Activated B cell treated with CpG ODN at 0.5 μM for 24 hours (primary cell): ENCODE results near the gene TNNT2. TPM values are rescaled to one million over a fixed set of nuclear protein-coding genes. Genes with fewer than 3 reads are reported as not detected.

ENCODE experiments used
- ATAC-seq: fragments of 200-7000 bp; cut with Tn5 transposase; one replicate; pipeline ENCODE4 v1.10.0; 2021; ENCODE audit warnings: low read depth, mild to moderate bottlenecking, moderate library complexity
- CTCF ChIA-PET: fragments of 350-600 bp; sonication (Branson Sonifier 250); formaldehyde crosslinking; loops from one replicate; lab custom pipeline; 2021; ENCODE audit warnings: antibody characterized with exemption; lab: Charles Lee
- POLR2A ChIA-PET: fragments of 350-600 bp; sonication (Branson Sonifier 250); formaldehyde crosslinking; loops from one replicate; lab custom pipeline; 2021; ENCODE audit warnings: antibody characterized with exemption; lab: Charles Lee
- DNase-seq: peaks from one replicate; pipeline ENCODE4 v3.0.0; 2022
- H3K27ac Mint-ChIP-seq: one replicate; pipeline ENCODE4 v1.8.0; 2020; ENCODE audit warnings: mixed read lengths
- H3K27me3 Mint-ChIP-seq: one replicate; pipeline ENCODE4 v1.8.0; 2021; ENCODE audit warnings: mixed read lengths
- H3K36me3 Mint-ChIP-seq: one replicate; pipeline ENCODE4 v1.8.0; 2021; ENCODE audit warnings: low read depth, mixed read lengths
- H3K4me1 Mint-ChIP-seq: one replicate; pipeline ENCODE4 v1.8.0; 2021; ENCODE audit warnings: mixed read lengths
- H3K4me3 Mint-ChIP-seq: one replicate; pipeline ENCODE4 v1.8.0; 2020; ENCODE audit warnings: mild to moderate bottlenecking, mixed read lengths
- H3K9me3 Mint-ChIP-seq: one replicate; pipeline ENCODE4 v1.8.0; 2020; ENCODE audit warnings: mixed read lengths
- CTCF ChIP-seq: fragments of 200-600 bp; IDR thresholded peaks from one replicate; pipeline ENCODE4 v1.8.0; 2022; ENCODE audit warnings: antibody characterized with exemption, mild to moderate bottlenecking
- intact Hi-C: fragments of 100-400 bp; cut with micrococcal nuclease; formaldehyde crosslinking; loops from one replicate; pipeline ENCODE4 v1.15.1; 2024
- total RNA-seq: library from RNA; stranded (reverse); gene quantifications from 2 replicates; pipeline ENCODE4 v1.2.3, GENCODE V29; 2022

Gene TNNT2
- total RNA-seq = not detected in 2 replicates

- no peaks in the 10 kb centered on the region for H3K36me3 Mint-ChIP-seq
- ATAC-seq (no peak), DNase-seq (no peak)
- TF ChIP-seq CTCF = no peak
- no peaks in the 10 kb centered on the region for H3K4me1 Mint-ChIP-seq
- H3K27me3 Mint-ChIP-seq = peaks cover 7% of the 10 kb centered on the region
- intact Hi-C loops = no loop called here
- no peak within 1 kb of the TSS for H3K4me3 Mint-ChIP-seq
- H3K27ac Mint-ChIP-seq = no peak within 1 kb of the TSS
- POLR2A ChIA-PET = no interaction called here
- H3K9me3 Mint-ChIP-seq = no peaks in the 10 kb centered on the region
- CTCF ChIA-PET = no interaction called here
These were observed at the start of gene TNNT2 for GRCh38 chr1:201377611-201378092. Gene TNNT2 (minus strand): TSS chr1:201377680. CDS start chr1:201373254, 4,426 bp downstream.

- intact Hi-C loops = no loop called here
- DNase-seq = no peak
- H3K4me1 Mint-ChIP-seq = no peaks in the 10 kb centered on the region
- no peaks in the 10 kb centered on the region for H3K9me3 Mint-ChIP-seq
- no peak for ATAC-seq
- no peak overlapping the region for H3K27ac Mint-ChIP-seq
- H3K27me3 Mint-ChIP-seq = peaks cover 7% of the 10 kb centered on the region
- H3K4me3 Mint-ChIP-seq = no peak overlapping the region
- CTCF ChIA-PET = no interaction called here
- no peaks in the 10 kb centered on the region for H3K36me3 Mint-ChIP-seq
- no peak for TF ChIP-seq CTCF
- POLR2A ChIA-PET = no interaction called here
These were observed 49.2 kb upstream of the TNNT2 start for GRCh38 chr1:201426479-201427310.

- POLR2A ChIA-PET = no interaction called here
- no peaks in the 10 kb centered on the region for H3K9me3 Mint-ChIP-seq
- CTCF ChIA-PET = no interaction called here
- intact Hi-C loops = no loop called here
- H3K4me3 Mint-ChIP-seq = no peak overlapping the region
- H3K27ac Mint-ChIP-seq = no peak overlapping the region
- ATAC-seq = no peak
- peaks cover 2% of the 10 kb centered on the region for H3K27me3 Mint-ChIP-seq
- TF ChIP-seq CTCF = no peak
- no peaks in the 10 kb centered on the region for H3K4me1 Mint-ChIP-seq
- DNase-seq = no peak
- H3K36me3 Mint-ChIP-seq = no peaks in the 10 kb centered on the region
These were observed 46.7 kb upstream of the TNNT2 start for GRCh38 chr1:201424146-201424545.

- no peak for DNase-seq
- TF ChIP-seq CTCF = no peak
- CTCF ChIA-PET = no interaction called here
- Mint-ChIP-seq H3K36me3 (no peaks in the 10 kb centered on the region), H3K27me3 (peaks cover 4% of the 10 kb centered on the region), H3K4me1 (no peaks in the 10 kb centered on the region), H3K27ac (no peak overlapping the region), H3K9me3 (no peaks in the 10 kb centered on the region), H3K4me3 (no peak overlapping the region)
- ATAC-seq = no peak
- POLR2A ChIA-PET = no interaction called here
- intact Hi-C loops = no loop called here
These were observed 46.2 kb upstream of the TNNT2 start for GRCh38 chr1:201423655-201424054.

GRCh38 chr1:201422436-201423030 lies 45.1 kb upstream of the TNNT2 start:
- Mint-ChIP-seq H3K9me3 (no peaks in the 10 kb centered on the region), H3K36me3 (no peaks in the 10 kb centered on the region), H3K27ac (no peak overlapping the region), H3K27me3 (peaks cover 6% of the 10 kb centered on the region), H3K4me3 (no peak overlapping the region), H3K4me1 (no peaks in the 10 kb centered on the region)
- CTCF ChIA-PET = no interaction called here
- DNase-seq (no peak), ATAC-seq (no peak)
- POLR2A ChIA-PET = no interaction called here
- intact Hi-C loops = no loop called here
- TF ChIP-seq CTCF = no peak
